Spleen (tissue), 7 donors: ENCODE results near the gene ERAP2.

ENCODE experiments used
- CTCF ChIP-seq, 11 experiments: fragments of 200-600 bp in 7 of 11; fragments of 450-650 bp in 4 of 11; sonication (generic) in 4 of 11; IDR thresholded peaks in 8 of 11; conservative IDR thresholded peaks in 3 of 11; 1 replicate in 7 of 11; 2 replicates in 4 of 11; pipeline versions ENCODE4 v1.4.0 to v1.8.0; 2016 to 2021; ENCODE audit warnings: antibody characterized with exemption in 11 of 11, inconsistent platforms in 4 of 11, mild to moderate bottlenecking in 1 of 11
- POLR2A ChIP-seq, 3 donors: fragments of 450-650 bp; IDR thresholded peaks; one replicate each; pipeline ENCODE4 v1.5.1; 2017; ENCODE audit warnings: antibody characterized with exemption in 3 of 3, mild to moderate bottlenecking in 1 of 3
- POLR2AphosphoS5 ChIP-seq, 3 donors: sonication (generic); formaldehyde crosslinking; IDR thresholded peaks; one replicate each; pipeline ENCODE4 v1.5.1; 2017; ENCODE audit warnings: antibody characterized with exemption in 3 of 3
- donor health status: DM: no; HTN: no; CAD: no; lungs with moderate emphysema.
- donor health status: DM: no; HTN: no; CAD: no.
- donor health status: DM: no; HTN: no; CAD: no.

DNA sequence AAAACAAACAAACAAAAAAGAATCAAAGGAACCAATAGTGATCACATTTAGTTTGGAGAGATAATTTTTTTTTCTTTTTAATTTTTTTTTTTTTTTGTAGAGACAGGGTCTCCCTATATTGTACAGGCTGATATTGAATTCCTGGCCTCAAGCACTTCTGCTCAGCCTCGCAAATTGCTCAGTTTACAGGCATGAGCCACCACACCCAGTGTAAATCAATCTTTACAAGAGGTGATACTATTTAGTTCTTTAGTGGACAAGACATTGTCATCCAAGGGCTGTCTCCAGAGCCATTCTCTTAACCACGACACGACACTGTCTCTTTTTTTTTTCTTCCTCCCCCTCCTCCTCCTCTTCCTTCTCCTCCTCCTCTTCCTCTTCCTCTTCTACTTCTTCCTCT, 29.6 kb downstream of the ERAP2 start:
- TF ChIP-seq CTCF (IDR thresholded peaks at IDR 0.05 in 8 of 11, conservative IDR thresholded peaks at IDR 0.05 in 3 of 11) (no peak), POLR2A (IDR thresholded peaks at IDR 0.05) (no peak), POLR2AphosphoS5 (IDR thresholded peaks at IDR 0.05) (no peak)
